Skin epidermis (tissue), 12 donors: ENCODE measurements around the gene KBTBD12.
"Not testable (repeated sequence)": the region's sequence is repeated elsewhere in the genome, so short reads cannot be mapped to it uniquely, and the experiment has no call there.

Experiments used
- H3K27ac ChIP-seq, 21 experiments: fragments of 200-600 bp; sonication (generic) in 11 of 21; one replicate each; pipeline ENCODE4 v1.5.0; 2020; ENCODE audit warnings: mild to moderate bottlenecking in 3 of 21, inconsistent platforms in 2 of 21, moderate library complexity in 2 of 21
- H3K4me3 ChIP-seq, 7 experiments: fragments of 200-600 bp; sonication (generic) in 2 of 7; one replicate each; pipeline ENCODE4 v1.5.0; 2020; ENCODE audit warnings: inconsistent platforms in 2 of 7, mild to moderate bottlenecking in 2 of 7, moderate library complexity in 1 of 7

Gene KBTBD12

GRCh38 chr3:127900536-127900935 is 14.5 kb upstream of the KBTBD12 start:
- Histone ChIP-seq H3K4me3 (no peak overlapping the region), H3K27ac (no peak overlapping the region)

GRCh38 chr3:127902486-127902885 is 12.5 kb upstream of the KBTBD12 start:
- Histone ChIP-seq H3K4me3 (no peak overlapping the region), H3K27ac (no peak overlapping the region)

- no peak overlapping the region for H3K4me3 ChIP-seq
- no peak overlapping the region for H3K27ac ChIP-seq
Observed at GRCh38 chr3:127903611-127904375, 11.2 kb upstream of the KBTBD12 start.

- H3K4me3 ChIP-seq = no peak overlapping the region
- no peak overlapping the region for H3K27ac ChIP-seq
Observed at GRCh38 chr3:127905556-127905955, 9.5 kb upstream of the KBTBD12 start.

DNA sequence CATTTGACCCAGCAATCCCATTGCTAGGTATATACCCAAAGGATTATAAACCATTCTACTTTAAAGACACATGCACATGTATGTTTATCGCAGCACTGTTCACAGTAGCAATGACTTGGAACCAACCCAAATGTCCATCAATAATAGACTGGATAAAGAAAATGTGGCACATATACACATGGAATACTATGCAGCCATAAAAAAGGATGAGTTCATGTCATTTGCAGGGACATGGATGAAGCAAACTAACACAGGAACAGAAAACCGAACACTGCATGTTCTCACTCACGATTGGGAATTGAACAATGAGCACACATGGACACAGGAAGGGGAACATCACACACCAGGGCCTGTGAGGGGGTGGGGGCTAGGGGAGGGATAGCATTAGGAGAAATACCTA is 8.4 kb upstream of the KBTBD12 start:
- not testable (repeated sequence) for H3K4me3 ChIP-seq, H3K27ac ChIP-seq

DNA sequence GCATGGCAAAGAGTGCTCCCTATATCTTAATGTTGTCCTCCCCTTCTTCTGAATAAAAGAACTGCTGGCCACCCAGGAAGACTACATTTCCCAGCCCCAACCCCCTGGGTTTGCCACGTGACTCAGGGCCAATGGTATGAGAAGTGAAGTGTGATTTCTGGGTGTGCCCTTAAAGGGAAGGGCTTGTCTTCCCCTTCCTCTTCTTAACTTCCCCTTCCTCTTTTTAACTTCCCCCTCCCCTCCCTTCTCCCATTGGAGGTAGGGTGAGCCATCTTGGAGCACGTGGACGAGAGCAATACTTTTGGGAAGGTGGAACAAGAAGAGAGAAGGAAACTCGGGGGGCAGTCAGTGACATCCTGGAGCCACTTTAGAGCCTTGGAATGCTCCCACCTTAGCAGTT is 6.8 kb upstream of the KBTBD12 start:
- Histone ChIP-seq H3K4me3 (no peak overlapping the region), H3K27ac (no peak overlapping the region)

- Histone ChIP-seq H3K27ac (no peak overlapping the region), H3K4me3 (no peak overlapping the region)
Observed at GRCh38 chr3:127908951-127909350, 6.1 kb upstream of the KBTBD12 start.

- Histone ChIP-seq H3K4me3 (no peak overlapping the region), H3K27ac (no peak overlapping the region)
Observed at GRCh38 chr3:127909646-127910045, 5.4 kb upstream of the KBTBD12 start.

DNA sequence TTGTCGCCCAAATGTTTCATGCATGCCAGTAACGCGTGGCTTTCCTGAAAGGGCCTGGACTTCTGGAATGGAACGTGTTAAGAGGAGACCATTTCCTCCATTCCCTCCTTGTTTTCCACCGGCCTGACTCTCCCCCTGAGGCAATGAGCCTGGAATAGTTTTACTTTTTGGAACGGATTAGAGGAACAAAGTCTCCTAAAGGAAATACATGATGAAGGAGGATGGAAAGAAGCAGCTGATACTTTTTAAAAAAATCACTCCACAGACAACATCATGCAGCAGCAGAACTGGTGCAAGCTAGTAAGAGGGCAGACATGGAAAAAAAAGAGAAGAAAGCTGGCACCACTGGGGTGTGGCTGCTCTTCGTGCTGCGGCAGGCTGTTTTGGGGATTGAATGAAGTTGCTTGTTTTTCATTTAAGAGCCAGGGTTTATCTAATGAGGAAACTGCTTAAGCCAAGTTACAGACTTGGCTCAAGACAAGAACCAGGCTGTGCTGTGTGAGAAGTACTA is 3.6 kb upstream of the KBTBD12 start:
- Histone ChIP-seq H3K4me3 (no peak overlapping the region), H3K27ac (peak overlapping the region in 9 of 21 experiments; percentile 3 to 70 (median 28))

DNA sequence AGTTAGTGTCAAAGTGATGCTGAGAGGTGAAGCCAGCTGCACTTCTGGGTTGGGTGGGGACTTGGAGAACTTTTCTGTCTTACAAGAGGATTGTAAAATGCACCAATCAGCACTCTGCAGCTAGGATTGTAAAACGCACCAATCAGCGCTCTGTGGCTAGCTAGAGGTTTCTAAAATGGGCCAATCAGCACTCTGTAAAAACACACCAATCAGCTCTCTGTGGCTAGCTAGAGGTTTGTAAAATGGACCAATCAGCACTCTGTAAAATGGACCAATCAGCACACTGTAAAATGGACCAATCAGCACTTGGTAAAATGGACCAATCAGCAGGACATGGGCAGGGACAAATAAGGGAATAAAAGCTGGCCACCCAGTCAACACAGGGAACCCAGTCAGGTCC is 1.2 kb upstream of the KBTBD12 start:
- not testable (repeated sequence) for H3K4me3 ChIP-seq

GRCh38 chr3:127914584-127914983 is 448 bp upstream of the KBTBD12 start:
- Histone ChIP-seq H3K4me3 (peak overlapping the region in 6 of 7 experiments; percentile 11 to 48 (median 27)), H3K27ac (no peak overlapping the region)

More for the DNA sequence above, 1.2 kb upstream of the KBTBD12 start:
- H3K27ac ChIP-seq = not testable (repeated sequence)

DNA sequence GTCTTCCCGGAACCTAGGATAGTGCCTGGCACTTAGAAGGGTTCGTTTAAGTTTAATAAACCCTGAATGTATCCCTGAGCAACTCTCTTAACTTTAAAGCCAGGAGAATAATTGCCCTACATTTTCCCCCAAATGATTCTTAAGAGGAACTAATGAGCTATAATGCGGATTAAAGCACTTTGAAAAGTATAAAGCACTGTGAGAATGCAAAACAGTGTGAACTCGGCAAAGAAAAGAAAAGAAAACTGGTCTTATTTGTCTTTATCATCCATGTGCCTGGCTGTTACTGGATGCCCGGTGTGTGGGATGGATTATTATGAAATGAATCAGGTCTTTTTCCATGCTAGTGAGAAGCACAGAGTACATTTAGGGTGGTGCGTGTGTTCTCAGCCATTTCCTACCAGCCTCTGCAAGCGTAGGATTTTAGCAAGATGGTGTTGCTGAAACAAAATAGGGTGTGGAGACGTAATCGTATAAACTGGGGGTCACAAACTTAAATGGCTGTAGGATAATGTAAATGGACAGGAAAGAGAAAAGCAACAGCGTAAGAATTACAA is 983 bp downstream of the KBTBD12 start:
- Histone ChIP-seq H3K27ac (peak overlapping the region in 1 of 21 experiments; percentile 47), H3K4me3 (peak overlapping the region in 1 of 7 experiments; percentile 48)

DNA sequence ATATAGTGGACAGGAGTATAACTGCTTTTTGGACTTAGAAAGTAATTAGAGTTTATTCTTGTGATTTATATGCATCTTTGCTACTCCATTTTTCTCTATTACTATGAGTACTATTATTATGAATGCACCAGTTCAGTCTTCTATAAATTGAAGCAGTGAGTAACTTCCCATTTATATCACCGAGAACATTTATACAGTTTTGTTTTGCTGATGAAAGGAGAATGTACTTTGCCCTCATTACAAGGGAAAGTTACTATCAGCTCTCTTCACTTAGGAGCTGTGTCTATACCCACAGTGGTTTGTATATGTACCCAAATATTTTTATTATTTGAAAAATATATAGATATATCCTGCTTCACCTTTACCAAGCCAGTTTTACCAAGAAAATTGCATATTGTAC is 5.7 kb downstream of the KBTBD12 start:
- H3K4me3 ChIP-seq = no peak overlapping the region

GRCh38 chr3:127923611-127924010 is 8.6 kb downstream of the KBTBD12 start:
- H3K27ac ChIP-seq = no peak overlapping the region
- H3K4me3 ChIP-seq = no peak overlapping the region

More for the DNA sequence above, 5.7 kb downstream of the KBTBD12 start:
- H3K27ac ChIP-seq = no peak overlapping the region

DNA sequence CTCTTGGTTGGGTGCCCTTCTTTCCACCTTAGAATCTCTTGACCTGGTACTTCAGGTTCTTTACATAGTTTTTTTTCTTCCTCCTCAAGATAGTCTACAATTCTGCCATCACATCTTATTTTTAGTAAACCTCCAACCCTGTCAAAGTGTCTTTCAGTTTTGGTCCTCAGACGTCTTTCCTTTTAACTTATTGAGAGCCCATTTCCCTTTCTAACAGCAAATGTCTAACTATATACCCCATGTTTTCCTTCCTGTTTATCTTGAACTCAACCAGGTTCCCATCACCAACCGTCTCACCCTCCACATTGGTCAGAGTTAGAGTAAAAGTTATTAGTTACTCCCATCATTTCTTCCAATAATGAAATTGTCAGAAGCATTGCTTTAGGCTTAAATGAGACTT is 10.4 kb downstream of the KBTBD12 start:
- no peak overlapping the region for H3K4me3 ChIP-seq
- H3K27ac ChIP-seq = no peak overlapping the region

- no peak overlapping the region for H3K27ac ChIP-seq
Observed at GRCh38 chr3:127927829-127928604, 13.0 kb downstream of the KBTBD12 start.

DNA sequence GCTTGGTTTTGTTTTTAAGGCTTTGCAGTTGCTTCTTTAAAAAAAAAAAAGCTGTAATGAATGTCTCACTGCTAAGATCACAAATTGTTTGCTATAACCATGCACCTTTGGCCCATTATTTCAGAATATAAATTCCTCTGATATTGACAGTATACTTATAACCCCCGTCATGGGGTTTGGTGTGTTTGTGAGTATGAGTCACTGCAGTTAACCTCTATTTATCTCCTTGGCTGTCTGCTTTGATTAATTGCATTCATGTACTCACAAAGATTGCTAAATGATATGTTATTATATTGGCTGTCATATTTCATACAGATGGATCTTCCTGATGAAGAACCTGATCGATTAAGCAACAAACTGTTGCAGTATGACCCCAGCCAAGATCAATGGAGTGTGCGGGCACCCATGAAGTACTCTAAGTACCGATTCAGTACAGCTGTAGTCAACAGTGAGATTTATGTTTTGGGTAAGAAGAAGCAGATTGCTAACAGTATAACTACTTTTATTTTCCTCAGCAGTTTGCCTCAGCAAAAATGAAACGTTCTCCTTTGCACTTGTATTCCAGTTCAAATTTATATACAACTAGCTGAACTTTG is 14.9 kb downstream of the KBTBD12 start:
- Histone ChIP-seq H3K27ac (no peak overlapping the region), H3K4me3 (no peak overlapping the region)

More at GRCh38 chr3:127927829-127928604, 13.0 kb downstream of the KBTBD12 start:
- no peak overlapping the region for H3K4me3 ChIP-seq

- H3K27ac ChIP-seq = no peak overlapping the region
- H3K4me3 ChIP-seq = no peak overlapping the region
Observed at GRCh38 chr3:127933396-127933795, 18.4 kb downstream of the KBTBD12 start.

GRCh38 chr3:127938800-127939199 is 23.8 kb downstream of the KBTBD12 start:
- H3K27ac ChIP-seq = no peak overlapping the region

GRCh38 chr3:127940116-127940515 is 25.1 kb downstream of the KBTBD12 start:
- Histone ChIP-seq H3K4me3 (no peak overlapping the region), H3K27ac (no peak overlapping the region)

More at GRCh38 chr3:127938800-127939199, 23.8 kb downstream of the KBTBD12 start:
- no peak overlapping the region for H3K4me3 ChIP-seq
